ENCODE data around the gene CTDSPL.
"Not testable (repeated sequence)": the region's sequence is repeated elsewhere in the genome, so short reads cannot be mapped to it uniquely, and the experiment has no call there.

The CTDSPL gene

DNA sequence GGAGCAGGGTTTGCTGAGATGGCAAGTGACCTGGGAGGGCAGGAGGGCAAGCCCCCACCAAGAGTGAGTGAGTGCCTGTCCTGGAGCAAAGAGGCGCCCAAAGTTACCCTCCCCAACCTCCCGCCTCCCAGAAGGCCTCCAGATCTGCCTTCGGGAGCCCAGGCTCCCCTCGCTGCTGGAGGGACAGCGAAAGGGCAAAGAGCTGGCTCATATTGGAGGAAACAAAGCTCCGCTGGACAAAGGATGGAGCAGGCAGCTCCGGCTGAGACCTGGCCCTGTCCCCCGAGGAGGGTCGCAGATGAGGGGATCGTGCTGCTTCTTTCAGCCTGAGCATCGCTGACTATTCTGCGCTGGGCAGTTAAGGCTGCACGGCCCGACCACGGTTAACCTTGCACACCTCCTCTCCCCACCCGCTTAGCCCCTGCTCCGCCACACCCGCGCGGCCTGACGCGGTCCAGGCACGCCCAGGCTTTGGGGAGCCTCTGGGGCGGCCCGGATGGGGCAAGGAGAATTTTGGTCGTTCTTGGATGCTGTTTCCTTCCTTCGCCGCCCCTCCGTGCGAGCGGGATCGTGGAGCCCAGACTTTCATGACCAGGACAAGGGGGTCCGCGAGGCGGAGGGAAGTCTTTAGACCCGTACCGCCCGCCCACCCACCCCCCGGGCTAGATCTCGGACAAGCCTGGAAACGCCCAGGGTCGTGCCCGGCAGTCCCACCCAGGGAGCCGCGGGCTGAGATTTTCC lies 167.1 kb downstream of the CTDSPL start:
- no peaks in the 10 kb centered on the region for H3K27me3 ChIP-seq (ENCODE audit: low read depth, low read length)
- H3K9me3 ChIP-seq (ENCODE audit: control insufficient read depth in 1 of 2, low read length in 2 of 2): no peaks in the 10 kb centered on the region
- no peaks in the 10 kb centered on the region for H3K36me3 ChIP-seq (ENCODE audit: control insufficient read depth in 1 of 2, insufficient read depth in 2 of 2, low read length in 2 of 2)
- H3K4me3 ChIP-seq (ENCODE audit: low read depth in 1 of 2, low read length in 2 of 2): peak overlapping the region in 1 of 2 donors; percentile 73
- peaks cover 10 to 25% of the 10 kb centered on the region in 2 donors for H3K4me1 ChIP-seq (ENCODE audit: control insufficient read depth in 1 of 2, insufficient read depth in 2 of 2, low read length in 2 of 2)
- H3K27ac ChIP-seq (ENCODE audit: low read length): no peak overlapping the region

DNA sequence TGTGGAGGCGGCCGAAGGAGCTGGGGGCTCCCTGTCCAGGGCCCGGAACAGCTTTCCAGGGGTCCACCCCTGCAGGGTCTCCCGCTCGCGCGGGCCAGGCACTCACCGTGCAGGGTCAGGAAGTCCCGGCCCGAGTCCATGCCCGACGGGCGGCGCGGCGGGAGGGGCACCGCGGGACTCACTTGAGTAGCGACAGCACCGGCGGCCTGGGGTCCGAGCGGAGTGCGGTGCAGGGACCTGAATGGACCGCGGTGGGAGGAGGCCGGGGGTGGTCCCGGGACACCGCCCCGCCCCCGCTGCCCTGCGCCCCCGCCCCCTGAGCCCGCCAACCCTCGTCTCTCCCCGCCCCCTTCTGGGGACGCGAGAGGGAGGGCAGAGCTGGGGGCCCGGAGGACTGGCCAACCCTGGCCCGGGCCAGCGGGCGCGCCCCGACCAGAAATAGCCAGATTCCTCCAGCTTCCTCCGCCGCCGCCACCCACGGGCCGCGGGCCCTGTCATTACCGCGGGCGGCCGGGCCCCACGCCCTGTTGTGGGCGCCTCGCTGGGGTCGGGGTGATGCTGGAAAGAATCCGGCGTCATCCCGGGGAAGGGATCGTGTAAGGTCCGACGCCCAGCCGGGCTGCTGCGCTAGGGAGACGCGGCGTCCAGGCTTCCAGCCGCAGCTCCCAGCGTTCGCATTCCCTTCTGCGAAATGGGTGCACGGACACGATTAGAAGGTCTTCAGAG lies 167.9 kb downstream of the CTDSPL start, which contains the start of gene PLCD1:
PLCD1 (minus strand) TSS at position 243 of the 726 bp plus-strand sequence; CDS start at position 140, 103 bp downstream.
- H3K9me3 ChIP-seq (ENCODE audit: control insufficient read depth in 1 of 2, low read length in 2 of 2): no peaks in the 10 kb centered on the region
- peak within 1 kb of the TSS; percentile 56 to 73 for H3K4me3 ChIP-seq (ENCODE audit: low read depth in 1 of 2, low read length in 2 of 2)
- H3K4me1 ChIP-seq (ENCODE audit: control insufficient read depth in 1 of 2, insufficient read depth in 2 of 2, low read length in 2 of 2): peaks cover 10 to 25% of the 10 kb centered on the region in 2 donors
- H3K27me3 ChIP-seq (ENCODE audit: low read depth, low read length): no peaks in the 10 kb centered on the region
- no peaks in the 10 kb centered on the region for H3K36me3 ChIP-seq (ENCODE audit: control insufficient read depth in 1 of 2, insufficient read depth in 2 of 2, low read length in 2 of 2)
- H3K27ac ChIP-seq (ENCODE audit: low read length): peak within 1 kb of the TSS; percentile 51

DNA sequence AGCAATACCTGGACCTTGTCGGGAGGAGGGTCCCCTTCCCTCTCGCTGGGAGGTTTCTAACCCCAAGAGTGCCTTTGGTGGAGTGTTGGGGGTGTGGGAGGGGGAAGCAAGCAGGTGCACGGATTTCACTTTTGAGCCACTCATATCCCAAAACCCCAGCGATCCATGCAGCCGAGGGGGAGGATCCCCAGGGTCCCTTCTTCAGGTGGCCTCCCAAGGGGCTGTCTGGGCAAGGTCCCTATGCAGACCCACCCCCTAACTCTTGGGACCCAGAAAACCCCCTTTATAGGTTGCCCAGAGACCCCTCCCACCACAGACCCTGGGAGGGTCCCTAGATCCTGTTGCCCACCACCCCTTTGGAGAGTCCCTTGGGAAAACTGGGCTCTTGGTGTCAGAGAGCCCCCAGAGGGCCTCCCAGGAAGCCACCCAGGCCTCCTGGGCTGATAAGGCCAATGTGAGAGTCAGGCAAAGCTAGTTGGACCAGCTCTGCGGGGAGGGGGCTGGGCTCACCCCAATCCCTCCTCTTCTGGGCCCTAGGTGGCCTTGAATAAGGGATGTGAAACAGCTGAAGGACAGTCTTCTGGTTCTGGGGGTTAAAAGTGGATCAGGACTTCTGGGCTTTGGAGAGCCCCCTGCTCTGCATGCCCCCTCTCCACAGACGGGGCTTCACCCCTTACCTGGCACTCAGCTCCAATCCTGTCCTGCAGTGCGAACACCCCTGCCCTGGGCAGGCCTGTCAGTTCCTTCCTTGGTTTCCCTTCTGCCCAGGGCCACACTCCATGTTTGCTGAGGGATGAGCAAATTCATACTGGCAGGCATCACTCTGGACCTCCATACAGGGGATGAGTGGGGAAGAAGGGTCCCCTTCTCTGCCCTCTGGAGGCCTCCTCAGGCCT lies 168.7 kb downstream of the CTDSPL start:
- Histone ChIP-seq H3K9me3 (ENCODE audit: control insufficient read depth in 1 of 2, low read length in 2 of 2) (no peaks in the 10 kb centered on the region), H3K4me3 (ENCODE audit: low read depth in 1 of 2, low read length in 2 of 2) (peak overlapping the region; percentile 56 to 73), H3K36me3 (ENCODE audit: control insufficient read depth in 1 of 2, insufficient read depth in 2 of 2, low read length in 2 of 2) (no peaks in the 10 kb centered on the region), H3K27me3 (ENCODE audit: low read depth, low read length) (no peaks in the 10 kb centered on the region), H3K4me1 (ENCODE audit: control insufficient read depth in 1 of 2, insufficient read depth in 2 of 2, low read length in 2 of 2) (peaks cover 9 to 25% of the 10 kb centered on the region in 2 donors), H3K27ac (ENCODE audit: low read length) (peak overlapping the region; percentile 51)

DNA sequence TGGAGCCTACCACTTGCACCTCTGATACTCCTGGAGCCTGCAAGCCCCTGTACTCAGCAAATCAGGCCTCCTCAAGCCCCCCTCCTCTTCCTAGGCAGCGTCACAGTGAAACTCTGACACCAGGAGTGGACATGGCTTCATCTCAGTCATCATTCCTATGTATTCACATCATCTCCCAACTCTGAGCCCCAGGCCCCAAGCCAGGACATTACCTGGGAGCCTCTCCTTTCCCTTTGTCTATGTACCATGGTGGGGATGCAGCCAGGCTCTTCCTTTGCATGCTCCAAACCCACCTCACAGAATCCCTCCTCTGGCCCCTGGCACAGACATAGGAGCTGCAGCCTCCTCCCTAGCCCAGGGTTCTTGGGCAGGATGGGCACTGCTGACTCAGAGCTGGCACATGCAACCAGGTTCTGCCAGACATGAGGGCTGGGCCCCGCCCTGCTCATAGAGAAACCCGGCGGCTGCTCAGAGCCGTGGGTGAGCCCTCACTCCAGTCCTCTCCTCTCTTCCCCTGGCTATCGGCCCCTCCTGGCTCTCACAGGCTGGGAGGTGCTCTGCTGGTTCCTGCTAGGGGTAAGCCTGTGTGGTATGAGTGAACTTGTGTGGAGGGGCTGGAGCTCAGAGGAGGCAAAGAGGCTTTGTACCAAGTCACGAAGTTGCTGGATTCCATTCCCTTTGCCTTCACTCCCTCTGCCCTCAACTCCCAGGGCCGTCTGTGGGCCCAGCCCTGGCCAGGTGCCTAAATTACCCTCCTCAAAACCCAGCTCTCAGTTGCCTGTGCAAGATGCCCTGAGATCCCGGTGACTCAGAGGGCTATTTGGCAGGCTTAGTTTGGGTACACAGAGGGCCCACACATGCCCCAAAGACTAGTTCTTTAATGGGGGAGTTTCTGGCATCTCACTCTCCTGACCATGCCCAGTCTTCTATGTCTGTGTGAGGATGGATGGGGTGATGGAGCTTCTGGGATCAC lies 169.6 kb downstream of the CTDSPL start:
- Histone ChIP-seq H3K27ac (ENCODE audit: low read length) (no peak overlapping the region), H3K4me1 (ENCODE audit: control insufficient read depth in 1 of 2, insufficient read depth in 2 of 2, low read length in 2 of 2) (peaks cover 3 to 21% of the 10 kb centered on the region in 2 donors)

DNA sequence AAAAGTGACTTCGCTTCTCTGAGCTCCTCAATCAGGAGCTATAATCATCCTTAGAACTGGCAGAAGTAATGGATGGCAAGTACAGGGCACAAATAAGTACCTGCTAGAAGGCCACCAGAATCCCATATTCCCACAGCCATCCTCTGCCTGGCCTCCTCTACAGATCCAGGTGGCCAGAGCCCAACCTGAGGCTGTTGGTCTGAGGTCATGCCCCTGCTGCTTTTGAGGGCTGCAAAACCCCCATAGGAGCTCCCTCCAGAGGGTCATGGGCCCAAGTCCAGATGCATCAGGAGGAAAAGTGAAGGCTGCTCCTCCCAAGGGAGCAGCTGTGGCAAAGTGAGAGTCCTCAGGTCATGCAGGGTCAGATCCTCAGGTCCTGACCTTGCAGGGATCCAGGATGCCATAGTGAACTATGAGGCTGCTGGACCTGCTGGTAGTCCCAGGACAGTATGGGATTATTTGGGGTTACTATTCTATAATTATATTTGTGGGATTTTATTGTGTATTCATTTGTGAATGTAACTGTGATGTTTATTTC lies 170.7 kb downstream of the CTDSPL start:
- H3K4me1 ChIP-seq (ENCODE audit: control insufficient read depth in 1 of 2, insufficient read depth in 2 of 2, low read length in 2 of 2): peaks cover 3 to 21% of the 10 kb centered on the region in 2 donors
- H3K27me3 ChIP-seq (ENCODE audit: low read depth, low read length): no peaks in the 10 kb centered on the region
- no peak overlapping the region for H3K27ac ChIP-seq (ENCODE audit: low read length)
- H3K36me3 ChIP-seq (ENCODE audit: control insufficient read depth in 1 of 2, insufficient read depth in 2 of 2, low read length in 2 of 2): no peaks in the 10 kb centered on the region
- no peaks in the 10 kb centered on the region for H3K9me3 ChIP-seq (ENCODE audit: control insufficient read depth in 1 of 2, low read length in 2 of 2)
- no peak overlapping the region for H3K4me3 ChIP-seq (ENCODE audit: low read depth in 1 of 2, low read length in 2 of 2)

More for the DNA sequence above, 169.6 kb downstream of the CTDSPL start:
- Histone ChIP-seq H3K9me3 (ENCODE audit: control insufficient read depth in 1 of 2, low read length in 2 of 2) (no peaks in the 10 kb centered on the region), H3K36me3 (ENCODE audit: control insufficient read depth in 1 of 2, insufficient read depth in 2 of 2, low read length in 2 of 2) (no peaks in the 10 kb centered on the region), H3K27me3 (ENCODE audit: low read depth, low read length) (no peaks in the 10 kb centered on the region), H3K4me3 (ENCODE audit: low read depth in 1 of 2, low read length in 2 of 2) (no peak overlapping the region)

DNA sequence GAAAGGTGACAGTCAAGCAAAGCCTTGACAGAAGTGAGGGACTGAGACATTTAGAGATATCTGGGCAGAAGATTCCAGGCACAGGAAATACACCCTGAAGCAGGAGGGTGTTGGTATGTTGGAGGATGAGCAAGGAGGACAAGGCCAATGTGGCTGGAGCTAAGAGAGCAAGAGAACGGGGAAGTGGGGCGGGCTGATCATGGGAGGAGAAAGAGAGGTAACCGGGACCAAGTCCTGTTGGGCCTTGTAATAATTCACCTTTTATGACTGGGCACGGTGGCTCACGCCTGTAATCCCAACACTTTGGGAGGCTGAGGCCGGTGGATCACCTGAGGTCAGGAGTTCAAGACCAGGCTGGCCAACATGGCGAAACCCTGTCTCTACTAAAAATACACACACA lies 171.9 kb downstream of the CTDSPL start:
- not testable (repeated sequence) for H3K9me3 ChIP-seq (ENCODE audit: control insufficient read depth in 1 of 2, low read length in 2 of 2); H3K36me3 ChIP-seq (ENCODE audit: control insufficient read depth in 1 of 2, insufficient read depth in 2 of 2, low read length in 2 of 2); H3K27me3 ChIP-seq (ENCODE audit: low read depth, low read length); H3K27ac ChIP-seq (ENCODE audit: low read length); H3K4me3 ChIP-seq (ENCODE audit: low read depth in 1 of 2, low read length in 2 of 2)
- H3K4me1 ChIP-seq (ENCODE audit: control insufficient read depth in 1 of 2, insufficient read depth in 2 of 2, low read length in 2 of 2): peaks cover 3 to 21% of the 10 kb centered on the region in 2 donors
